Measurements from ENCODE around the gene XAF1.

- no peak for TF ChIP-seq CTCF (IDR thresholded peaks at IDR 0.05; ENCODE audit: low read length)
- no peak for TF ChIP-seq EZH2 (IDR thresholded peaks at IDR 0.05; ENCODE audit: borderline replicate concordance, low read length)
Measured at GRCh38 chr17:6797718-6798351, 42.0 kb downstream of the XAF1 start.

All from OCI-LY1 (cell line).